HG02840 (cell line): Measurements from ENCODE around the gene ITPK1.

Experiments
- ATAC-seq: cut with Tn5 transposase; IDR thresholded peaks from one replicate; pipeline ENCODE4 v1.9.1; 2021; ENCODE audit warnings: mild to moderate bottlenecking, moderate library complexity, moderate number of reproducible peaks; ENCODE audit not compliant: unreplicated experiment, low FRiP score

The ITPK1 gene

GRCh38 chr14:93033084-93033982 lies 82.4 kb downstream of the ITPK1 start:
- ATAC-seq = no peak

GRCh38 chr14:93032421-93032936 lies 83.2 kb downstream of the ITPK1 start:
- ATAC-seq = no peak

GRCh38 chr14:93031505-93032315 lies 84.0 kb downstream of the ITPK1 start:
- ATAC-seq = no peak

- no peak for ATAC-seq
Observed at GRCh38 chr14:93030761-93031160, 85.0 kb downstream of the ITPK1 start.

- ATAC-seq = no peak
Observed at GRCh38 chr14:93029911-93030508, 85.7 kb downstream of the ITPK1 start.

- ATAC-seq = no peak
Observed at GRCh38 chr14:93029417-93029816, 86.3 kb downstream of the ITPK1 start.

- no peak for ATAC-seq
Observed at GRCh38 chr14:93028724-93029076, 87.0 kb downstream of the ITPK1 start.

- ATAC-seq = no peak
Observed at GRCh38 chr14:93027810-93028723, 87.7 kb downstream of the ITPK1 start.

- no peak for ATAC-seq
Observed at GRCh38 chr14:93026339-93026738, 89.4 kb downstream of the ITPK1 start.

- no peak for ATAC-seq
Observed at GRCh38 chr14:93025055-93025454, 90.7 kb downstream of the ITPK1 start.

- no peak for ATAC-seq
Observed at GRCh38 chr14:93024493-93024892, 91.2 kb downstream of the ITPK1 start.

- no peak for ATAC-seq
Observed at GRCh38 chr14:93023802-93024434, 91.8 kb downstream of the ITPK1 start.

GRCh38 chr14:93023039-93023438 lies 92.7 kb downstream of the ITPK1 start:
- no peak for ATAC-seq

- no peak for ATAC-seq
Observed at GRCh38 chr14:93019970-93020369, 95.8 kb downstream of the ITPK1 start.

GRCh38 chr14:93019367-93019843 lies 96.3 kb downstream of the ITPK1 start:
- ATAC-seq = no peak

GRCh38 chr14:93018366-93018765 lies 97.4 kb downstream of the ITPK1 start:
- ATAC-seq = no peak

- no peak for ATAC-seq
Observed at GRCh38 chr14:93017898-93018297, 97.8 kb downstream of the ITPK1 start.

- no peak for ATAC-seq
Observed at GRCh38 chr14:93017301-93017797, 98.4 kb downstream of the ITPK1 start.

GRCh38 chr14:93016275-93016845 lies 99.4 kb downstream of the ITPK1 start:
- ATAC-seq = no peak
